Measurements from ENCODE around the gene PLCZ1. TPM values are rescaled to one million over a fixed set of nuclear protein-coding genes. Genes with fewer than 3 reads are reported as not detected.

PLCZ1 gene
- polyA plus RNA-seq, 3 donors from 2014 or later = not detected

GRCh38 chr12:18684430-18684829, 53.4 kb downstream of the PLCZ1 start:
- no peaks in the 10 kb centered on the region for H3K27me3 Mint-ChIP-seq (ENCODE audit: low read depth in 3 of 3)
- no peaks in the 10 kb centered on the region for H3K36me3 Mint-ChIP-seq
- peaks cover 6 to 31% (median 10%) of the 10 kb centered on the region in 6 donors for H3K9me3 Mint-ChIP-seq
- DNase-seq = no peak
- H3K4me3 Mint-ChIP-seq = no peak overlapping the region
- H3K4me1 Mint-ChIP-seq = no peaks in the 10 kb centered on the region
- no peak overlapping the region for H3K27ac Mint-ChIP-seq

DNA sequence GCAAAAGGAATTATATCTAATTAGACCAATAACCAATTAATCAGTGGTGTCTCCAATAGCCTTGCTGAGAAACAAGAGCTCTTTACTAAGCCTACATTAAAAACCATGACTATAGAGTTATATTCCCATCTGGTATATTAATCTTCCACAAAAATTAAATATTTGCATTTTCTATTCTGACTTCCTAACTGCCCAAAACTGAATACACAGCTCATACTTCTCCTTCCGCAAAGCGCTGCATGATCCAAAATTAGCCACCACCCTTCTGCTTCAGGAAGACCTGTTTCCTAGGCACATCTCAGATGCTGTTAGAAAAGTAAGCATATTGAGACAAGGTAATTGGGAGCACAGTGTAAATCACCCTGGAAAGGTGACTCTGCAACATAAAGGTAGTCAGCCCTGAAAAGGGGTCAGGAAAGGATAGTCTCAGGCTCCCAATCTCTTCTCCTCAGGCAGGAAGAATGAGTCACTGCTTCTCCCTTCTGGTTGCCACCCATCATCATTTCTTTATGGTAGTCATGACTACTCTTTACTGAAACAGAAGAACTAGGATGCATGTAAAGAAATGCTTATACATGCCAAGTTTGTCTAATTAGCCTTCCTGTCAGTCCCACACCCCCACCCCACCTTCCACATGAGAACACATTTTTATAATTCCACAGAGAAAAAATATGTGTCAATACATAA, 54.3 kb downstream of the PLCZ1 start:
- H3K27me3 Mint-ChIP-seq (ENCODE audit: low read depth in 3 of 3) = no peaks in the 10 kb centered on the region
- H3K36me3 Mint-ChIP-seq = no peaks in the 10 kb centered on the region
- H3K27ac Mint-ChIP-seq = no peak overlapping the region
- no peak for DNase-seq
- H3K9me3 Mint-ChIP-seq = peaks cover 6 to 33% (median 9%) of the 10 kb centered on the region in 6 donors
- no peaks in the 10 kb centered on the region for H3K4me1 Mint-ChIP-seq
- no peak overlapping the region for H3K4me3 Mint-ChIP-seq

GRCh38 chr12:18681818-18682217, 56.0 kb downstream of the PLCZ1 start:
- Mint-ChIP-seq H3K4me3 (no peak overlapping the region), H3K9me3 (peaks cover 4 to 40% (median 11%) of the 10 kb centered on the region in 6 donors)

GRCh38 chr12:18676996-18677588, 60.7 kb downstream of the PLCZ1 start:
- H3K27ac Mint-ChIP-seq = no peak overlapping the region
- H3K27me3 Mint-ChIP-seq (ENCODE audit: low read depth in 3 of 3) = peaks cover 0 to 2% (median 0%) of the 10 kb centered on the region in 3 donors
- H3K36me3 Mint-ChIP-seq = no peaks in the 10 kb centered on the region
- no peak for DNase-seq
- no peak overlapping the region for H3K4me3 Mint-ChIP-seq
- no peaks in the 10 kb centered on the region for H3K4me1 Mint-ChIP-seq
- H3K9me3 Mint-ChIP-seq = peaks cover 0 to 39% (median 5%) of the 10 kb centered on the region in 6 donors

More at GRCh38 chr12:18681818-18682217, 56.0 kb downstream of the PLCZ1 start:
- Mint-ChIP-seq H3K36me3 (no peaks in the 10 kb centered on the region), H3K27ac (no peak overlapping the region), H3K27me3 (ENCODE audit: low read depth in 3 of 3) (no peaks in the 10 kb centered on the region), H3K4me1 (no peaks in the 10 kb centered on the region)
- DNase-seq = no peak

- Mint-ChIP-seq H3K36me3 (no peaks in the 10 kb centered on the region), H3K27ac (no peak overlapping the region), H3K9me3 (peaks cover 0 to 38% (median 8%) of the 10 kb centered on the region in 6 donors), H3K4me1 (no peaks in the 10 kb centered on the region), H3K4me3 (no peak overlapping the region), H3K27me3 (ENCODE audit: low read depth in 3 of 3) (peaks cover 0 to 2% (median 0%) of the 10 kb centered on the region in 3 donors)
- no peak for DNase-seq
Measured at GRCh38 chr12:18676141-18676540, 61.7 kb downstream of the PLCZ1 start.

- no peaks in the 10 kb centered on the region for H3K4me1 Mint-ChIP-seq
- no peaks in the 10 kb centered on the region for H3K36me3 Mint-ChIP-seq
- H3K27me3 Mint-ChIP-seq (ENCODE audit: low read depth in 3 of 3) = peaks cover 1 to 3% (median 2%) of the 10 kb centered on the region in 3 donors
- DNase-seq = no peak
- no peak overlapping the region for H3K27ac Mint-ChIP-seq
- peaks cover 12 to 66% (median 28%) of the 10 kb centered on the region in 6 donors for H3K9me3 Mint-ChIP-seq
- H3K4me3 Mint-ChIP-seq = no peak overlapping the region
Measured at GRCh38 chr12:18658829-18659228, 79.0 kb downstream of the PLCZ1 start.

DNA sequence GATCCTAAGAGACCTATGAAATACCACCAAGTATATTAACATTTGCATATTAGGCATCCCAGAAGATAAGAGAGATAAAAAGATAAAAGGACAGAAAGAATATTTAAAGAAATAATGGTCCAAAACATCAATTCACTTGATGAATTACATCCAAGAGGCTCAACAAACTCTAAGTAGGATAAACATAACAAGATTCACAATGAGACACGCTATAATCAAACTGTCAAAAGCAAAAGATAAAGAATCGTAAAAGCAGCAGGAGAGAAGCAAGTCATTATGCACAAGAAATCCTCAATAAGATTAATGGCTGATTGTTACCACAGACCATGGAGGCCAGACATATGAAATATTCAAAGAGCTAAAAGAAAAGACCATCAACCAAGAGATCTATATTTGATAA, 79.6 kb downstream of the PLCZ1 start:
- Mint-ChIP-seq H3K27ac (no peak overlapping the region), H3K9me3 (peaks cover 12 to 63% (median 28%) of the 10 kb centered on the region in 6 donors), H3K27me3 (ENCODE audit: low read depth in 3 of 3) (peaks cover 1 to 2% (median 2%) of the 10 kb centered on the region in 3 donors), H3K4me1 (no peaks in the 10 kb centered on the region), H3K4me3 (no peak overlapping the region), H3K36me3 (no peaks in the 10 kb centered on the region)
- no peak for DNase-seq

GRCh38 chr12:18655351-18655750, 82.5 kb downstream of the PLCZ1 start:
- Mint-ChIP-seq H3K4me3 (no peak overlapping the region), H3K36me3 (peaks cover 0 to 4% (median 0%) of the 10 kb centered on the region in 3 donors), H3K9me3 (peaks cover 14 to 58% (median 17%) of the 10 kb centered on the region in 6 donors), H3K27ac (no peak overlapping the region), H3K4me1 (no peaks in the 10 kb centered on the region), H3K27me3 (ENCODE audit: low read depth in 3 of 3) (peaks cover 0 to 2% (median 1%) of the 10 kb centered on the region in 3 donors)
- DNase-seq = no peak

- no peak for DNase-seq
- Mint-ChIP-seq H3K9me3 (peaks cover 14 to 51% (median 18%) of the 10 kb centered on the region in 6 donors), H3K27ac (no peak overlapping the region), H3K27me3 (ENCODE audit: low read depth in 3 of 3) (peaks cover 1 to 2% (median 2%) of the 10 kb centered on the region in 3 donors), H3K4me3 (no peak overlapping the region), H3K36me3 (peaks cover 0 to 4% (median 0%) of the 10 kb centered on the region in 3 donors), H3K4me1 (no peaks in the 10 kb centered on the region)
Measured at GRCh38 chr12:18653465-18653864, 84.3 kb downstream of the PLCZ1 start.

GRCh38 chr12:18652596-18652995, 85.2 kb downstream of the PLCZ1 start:
- peaks cover 0 to 2% (median 1%) of the 10 kb centered on the region in 3 donors for H3K27me3 Mint-ChIP-seq (ENCODE audit: low read depth in 3 of 3)
- H3K36me3 Mint-ChIP-seq = peaks cover 0 to 4% (median 0%) of the 10 kb centered on the region in 3 donors
- no peak for DNase-seq
- H3K4me3 Mint-ChIP-seq = no peak overlapping the region
- H3K27ac Mint-ChIP-seq = no peak overlapping the region
- H3K9me3 Mint-ChIP-seq = peaks cover 14 to 43% (median 18%) of the 10 kb centered on the region in 6 donors
- H3K4me1 Mint-ChIP-seq = no peaks in the 10 kb centered on the region

- DNase-seq = no peak
Measured at GRCh38 chr12:18651525-18651924, 86.3 kb downstream of the PLCZ1 start.

DNA sequence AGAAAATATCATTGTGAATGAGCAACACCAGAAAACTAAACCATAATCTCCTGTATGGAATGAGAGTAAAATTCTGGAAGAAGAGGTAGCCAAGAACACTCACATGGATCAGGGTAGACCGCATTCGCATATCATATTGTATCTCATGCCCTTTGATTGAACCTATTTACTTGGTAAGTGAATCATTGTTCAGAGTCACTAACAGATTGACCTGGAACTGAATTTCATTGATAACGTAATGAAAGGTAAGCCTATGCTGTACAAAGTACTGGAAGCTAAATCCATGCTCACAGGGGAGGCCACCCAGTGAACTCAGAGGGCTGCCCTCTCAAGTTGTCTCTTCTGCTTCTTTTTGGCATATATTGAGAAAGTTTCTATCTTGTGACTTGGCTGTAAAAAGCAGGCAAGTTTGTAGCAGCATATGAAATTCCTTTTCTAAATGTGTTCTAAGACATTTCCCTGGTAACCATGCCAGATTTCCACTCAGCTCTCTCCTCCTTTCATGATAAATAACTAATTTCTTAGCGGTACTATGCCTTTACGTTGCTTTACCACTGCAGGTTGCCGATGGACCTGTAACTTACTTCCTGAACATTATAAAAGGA, 91.4 kb downstream of the PLCZ1 start:
- no peak overlapping the region for H3K4me3 Mint-ChIP-seq
- no peaks in the 10 kb centered on the region for H3K4me1 Mint-ChIP-seq
- DNase-seq = no peak
- H3K36me3 Mint-ChIP-seq = peaks cover 0 to 4% (median 0%) of the 10 kb centered on the region in 3 donors
- H3K9me3 Mint-ChIP-seq = peaks cover 3 to 32% (median 10%) of the 10 kb centered on the region in 6 donors
- H3K27me3 Mint-ChIP-seq (ENCODE audit: low read depth in 3 of 3) = peaks cover 0 to 2% (median 0%) of the 10 kb centered on the region in 3 donors
- no peak overlapping the region for H3K27ac Mint-ChIP-seq

More at GRCh38 chr12:18651525-18651924, 86.3 kb downstream of the PLCZ1 start:
- Mint-ChIP-seq H3K36me3 (peaks cover 0 to 4% (median 0%) of the 10 kb centered on the region in 3 donors), H3K27ac (no peak overlapping the region), H3K27me3 (ENCODE audit: low read depth in 3 of 3) (peaks cover 0 to 2% (median 1%) of the 10 kb centered on the region in 3 donors), H3K9me3 (peaks cover 8 to 33% (median 16%) of the 10 kb centered on the region in 6 donors), H3K4me3 (no peak overlapping the region), H3K4me1 (no peaks in the 10 kb centered on the region)

DNA sequence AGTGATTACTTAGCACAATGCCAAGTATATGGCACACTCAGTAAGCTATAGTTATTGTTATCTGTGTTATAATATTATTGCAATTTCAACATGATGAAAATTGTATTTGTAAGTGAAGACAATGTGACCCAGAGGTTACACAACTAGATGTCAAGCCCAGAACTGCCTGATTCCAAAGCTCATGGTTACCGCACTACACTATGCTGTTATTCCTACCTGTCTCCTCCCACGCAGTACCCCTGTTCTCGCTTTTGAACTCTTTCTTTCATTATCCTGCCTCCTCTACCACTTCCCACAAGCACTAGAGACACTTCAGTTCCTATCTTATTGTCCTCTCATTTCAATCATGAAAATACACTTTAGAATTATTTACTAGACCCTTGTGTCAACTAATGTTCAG, 93.2 kb downstream of the PLCZ1 start:
- H3K27ac Mint-ChIP-seq = no peak overlapping the region
- no peaks in the 10 kb centered on the region for H3K4me1 Mint-ChIP-seq

GRCh38 chr12:18643681-18644080, 94.1 kb downstream of the PLCZ1 start:
- Mint-ChIP-seq H3K4me3 (no peak overlapping the region), H3K36me3 (no peaks in the 10 kb centered on the region), H3K27ac (no peak overlapping the region), H3K9me3 (peaks cover 5 to 32% (median 7%) of the 10 kb centered on the region in 6 donors), H3K27me3 (ENCODE audit: low read depth in 3 of 3) (no peaks in the 10 kb centered on the region), H3K4me1 (no peaks in the 10 kb centered on the region)
- DNase-seq = no peak

More for the DNA sequence above, 93.2 kb downstream of the PLCZ1 start:
- no peak for DNase-seq
- peaks cover 3 to 27% (median 11%) of the 10 kb centered on the region in 6 donors for H3K9me3 Mint-ChIP-seq
- H3K36me3 Mint-ChIP-seq = no peaks in the 10 kb centered on the region
- H3K4me3 Mint-ChIP-seq = no peak overlapping the region
- H3K27me3 Mint-ChIP-seq (ENCODE audit: low read depth in 3 of 3) = peaks cover 0 to 2% (median 0%) of the 10 kb centered on the region in 3 donors
